Peyer's patch (tissue), 4 donors: ENCODE data around the gene UVRAG. TPM values are rescaled to one million over a fixed set of nuclear protein-coding genes. Genes with fewer than 3 reads are reported as not detected.

Source experiments
- DNase-seq, 3 donors: peaks; one replicate each; pipeline ENCODE4 v3.0.0-alpha.2; 2017 to 2019
- H3K27ac ChIP-seq, 4 donors: fragments of 200-600 bp; sonication (generic); one replicate each; pipeline ENCODE4 v1.5.1; 2016 to 2019
- H3K27me3 ChIP-seq, 2 donors: fragments of 200-600 bp; sonication (generic); one replicate each; pipeline ENCODE4 v1.5.1; 2019
- H3K36me3 ChIP-seq, 3 donors: fragments of 200-600 bp; sonication (generic); one replicate each; pipeline ENCODE4 v1.5.1; 2016 to 2019
- H3K4me1 ChIP-seq, 4 donors: fragments of 200-600 bp; sonication (generic); one replicate each; pipeline ENCODE4 v1.5.1; 2016 to 2019
- H3K4me3 ChIP-seq, 4 donors: fragments of 200-600 bp; sonication (generic); 1 replicate in 3 of 4; 2 replicates in 1 of 4; pipeline ENCODE4 v1.5.1; 2016 to 2019; ENCODE audit warnings: mild to moderate bottlenecking in 1 of 4
- H3K9me3 ChIP-seq, 4 donors: fragments of 200-600 bp; sonication (generic); one replicate each; pipeline ENCODE4 v1.5.1; 2016 to 2019; ENCODE audit warnings: mild to moderate bottlenecking in 1 of 4
- POLR2A ChIP-seq, 2 donors: fragments of 450-650 bp; IDR thresholded peaks; one replicate each; pipeline ENCODE4 v1.5.1; 2017; ENCODE audit warnings: antibody characterized with exemption in 2 of 2, mild to moderate bottlenecking in 2 of 2, moderate library complexity in 2 of 2
- total RNA-seq, 4 donors: library from RNA; depleted of rRNA; stranded (reverse); fragments of >200 nt; gene quantifications; one replicate each; pipeline ENCODE4 v1.1.0, GENCODE V29; 2016
- TF ChIP-seq, protein P1 (sequence below), 6 experiments: fragments of 450-650 bp in 4 of 6; fragments of 200-600 bp in 2 of 6; sonication (generic) in 1 of 6; IDR thresholded peaks; one replicate each; pipeline ENCODE4 v1.5.1; 2017 to 2019; ENCODE audit warnings: antibody characterized with exemption in 6 of 6, mild to moderate bottlenecking in 3 of 6, moderate library complexity in 1 of 6

Gene UVRAG
- total RNA-seq, 4 donors from 2014 or later, result 13.8 to 64.4 (median 22.1) TPM

- no peak for TF ChIP-seq POLR2A (IDR thresholded peaks at IDR 0.05)
- no peak overlapping the region for H3K27ac ChIP-seq
- no peaks in the 10 kb centered on the region for H3K36me3 ChIP-seq
- no peaks in the 10 kb centered on the region for H3K9me3 ChIP-seq
- peaks cover 0 to 13% (median 0%) of the 10 kb centered on the region in 4 donors for H3K4me1 ChIP-seq
- no peaks in the 10 kb centered on the region for H3K27me3 ChIP-seq
- DNase-seq, result no peak
- H3K4me3 ChIP-seq, result no peak overlapping the region
Observed at GRCh38 chr11:76131142-76131541, 316.1 kb downstream of the UVRAG start.

GRCh38 chr11:76131671-76132631 is 316.9 kb downstream of the UVRAG start:
- no peak overlapping the region for H3K4me3 ChIP-seq
- H3K4me1 ChIP-seq, result peaks cover 0 to 13% (median 0%) of the 10 kb centered on the region in 4 donors
- H3K27me3 ChIP-seq, result no peaks in the 10 kb centered on the region
- no peaks in the 10 kb centered on the region for H3K36me3 ChIP-seq
- DNase-seq, result no peak
- no peak overlapping the region for H3K27ac ChIP-seq
- TF ChIP-seq POLR2A (IDR thresholded peaks at IDR 0.05), result no peak
- TF ChIP-seq, protein P1, sequence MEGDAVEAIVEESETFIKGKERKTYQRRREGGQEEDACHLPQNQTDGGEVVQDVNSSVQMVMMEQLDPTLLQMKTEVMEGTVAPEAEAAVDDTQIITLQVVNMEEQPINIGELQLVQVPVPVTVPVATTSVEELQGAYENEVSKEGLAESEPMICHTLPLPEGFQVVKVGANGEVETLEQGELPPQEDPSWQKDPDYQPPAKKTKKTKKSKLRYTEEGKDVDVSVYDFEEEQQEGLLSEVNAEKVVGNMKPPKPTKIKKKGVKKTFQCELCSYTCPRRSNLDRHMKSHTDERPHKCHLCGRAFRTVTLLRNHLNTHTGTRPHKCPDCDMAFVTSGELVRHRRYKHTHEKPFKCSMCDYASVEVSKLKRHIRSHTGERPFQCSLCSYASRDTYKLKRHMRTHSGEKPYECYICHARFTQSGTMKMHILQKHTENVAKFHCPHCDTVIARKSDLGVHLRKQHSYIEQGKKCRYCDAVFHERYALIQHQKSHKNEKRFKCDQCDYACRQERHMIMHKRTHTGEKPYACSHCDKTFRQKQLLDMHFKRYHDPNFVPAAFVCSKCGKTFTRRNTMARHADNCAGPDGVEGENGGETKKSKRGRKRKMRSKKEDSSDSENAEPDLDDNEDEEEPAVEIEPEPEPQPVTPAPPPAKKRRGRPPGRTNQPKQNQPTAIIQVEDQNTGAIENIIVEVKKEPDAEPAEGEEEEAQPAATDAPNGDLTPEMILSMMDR (IDR thresholded peaks at IDR 0.05), result no peak
- H3K9me3 ChIP-seq, result no peaks in the 10 kb centered on the region

DNA sequence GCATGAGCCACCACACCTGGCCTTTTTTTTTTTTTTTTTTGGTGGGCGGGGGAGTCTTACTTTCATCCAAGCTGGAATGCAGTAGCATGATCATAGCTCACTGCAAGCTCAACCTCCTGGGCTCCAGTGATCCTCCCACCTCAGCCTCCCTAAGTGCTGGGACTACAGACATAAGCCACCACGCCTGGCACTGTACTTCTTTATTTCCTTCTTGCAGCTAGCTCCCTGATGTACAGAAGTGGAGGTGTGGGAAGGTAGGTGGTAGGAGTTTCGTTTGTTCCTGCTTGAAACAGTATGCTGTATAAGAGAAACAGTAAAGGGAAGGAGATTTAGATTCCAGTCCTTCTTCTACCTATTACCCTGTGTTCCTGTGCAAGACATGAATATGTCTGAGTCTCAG is 319.2 kb downstream of the UVRAG start:
- Histone ChIP-seq H3K9me3 (no peaks in the 10 kb centered on the region), H3K4me1 (peaks cover 0 to 13% (median 0%) of the 10 kb centered on the region in 4 donors), H3K4me3 (no peak overlapping the region), H3K36me3 (no peaks in the 10 kb centered on the region), H3K27me3 (no peaks in the 10 kb centered on the region), H3K27ac (no peak overlapping the region)
- no peak for TF ChIP-seq POLR2A (IDR thresholded peaks at IDR 0.05)
- TF ChIP-seq, protein P1 (IDR thresholded peaks at IDR 0.05), result no peak
- no peak for DNase-seq

GRCh38 chr11:76135491-76135890 is 320.5 kb downstream of the UVRAG start:
- Histone ChIP-seq H3K4me3 (no peak overlapping the region), H3K27ac (no peak overlapping the region), H3K36me3 (no peaks in the 10 kb centered on the region), H3K9me3 (no peaks in the 10 kb centered on the region), H3K4me1 (peaks cover 0 to 13% (median 0%) of the 10 kb centered on the region in 4 donors), H3K27me3 (no peaks in the 10 kb centered on the region)
- DNase-seq, result no peak
- no peak for TF ChIP-seq POLR2A (IDR thresholded peaks at IDR 0.05)
- TF ChIP-seq, protein P1 (IDR thresholded peaks at IDR 0.05), result no peak

- no peak overlapping the region for H3K4me3 ChIP-seq
- H3K9me3 ChIP-seq, result no peaks in the 10 kb centered on the region
- TF ChIP-seq, protein P1 (IDR thresholded peaks at IDR 0.05), result no peak
- TF ChIP-seq POLR2A (IDR thresholded peaks at IDR 0.05), result no peak
- H3K36me3 ChIP-seq, result peaks cover 0 to 18% (median 0%) of the 10 kb centered on the region in 3 donors
- H3K4me1 ChIP-seq, result no peaks in the 10 kb centered on the region
- no peak overlapping the region for H3K27ac ChIP-seq
- DNase-seq, result no peak
- H3K27me3 ChIP-seq, result no peaks in the 10 kb centered on the region
Observed at GRCh38 chr11:76139314-76139713, 324.3 kb downstream of the UVRAG start.

GRCh38 chr11:76140912-76141574 is 326.0 kb downstream of the UVRAG start:
- H3K27ac ChIP-seq, result no peak overlapping the region
- H3K36me3 ChIP-seq, result peaks cover 0 to 18% (median 0%) of the 10 kb centered on the region in 3 donors
- H3K27me3 ChIP-seq, result no peaks in the 10 kb centered on the region
- no peaks in the 10 kb centered on the region for H3K4me1 ChIP-seq
- no peak for TF ChIP-seq POLR2A (IDR thresholded peaks at IDR 0.05)
- TF ChIP-seq, protein P1 (IDR thresholded peaks at IDR 0.05), result no peak
- no peaks in the 10 kb centered on the region for H3K9me3 ChIP-seq
- DNase-seq, result peak in 1 of 3 donors; percentile 14
- no peak overlapping the region for H3K4me3 ChIP-seq
